ENCODE results near the gene OPHN1.
"Not testable (repeated sequence)": the region's sequence is repeated elsewhere in the genome, so short reads cannot be mapped to it uniquely, and the experiment has no call there.

The OPHN1 gene

GRCh38 chrX:68420559-68420958, 12.7 kb downstream of the OPHN1 start:
- DNase-seq: no peak

GRCh38 chrX:68419975-68420374, 13.3 kb downstream of the OPHN1 start:
- DNase-seq: no peak

- DNase-seq: no peak
Observed at GRCh38 chrX:68417651-68418050, 15.6 kb downstream of the OPHN1 start.

- DNase-seq: no peak
Observed at GRCh38 chrX:68416592-68416991, 16.7 kb downstream of the OPHN1 start.

- DNase-seq: peak; percentile 46
Observed at GRCh38 chrX:68415316-68415715, 18.0 kb downstream of the OPHN1 start.

- DNase-seq: no peak
Observed at GRCh38 chrX:68413254-68413653, 20.0 kb downstream of the OPHN1 start.

GRCh38 chrX:68411729-68412128, 21.6 kb downstream of the OPHN1 start:
- no peak for DNase-seq

- peak; percentile 3 for DNase-seq
Observed at GRCh38 chrX:68409194-68409593, 24.1 kb downstream of the OPHN1 start.

GRCh38 chrX:68403522-68403921, 29.8 kb downstream of the OPHN1 start:
- DNase-seq: no peak

- DNase-seq: no peak
Observed at GRCh38 chrX:68403038-68403437, 30.3 kb downstream of the OPHN1 start.

GRCh38 chrX:68402094-68402493, 31.2 kb downstream of the OPHN1 start:
- no peak for DNase-seq

GRCh38 chrX:68398291-68398690, 35.0 kb downstream of the OPHN1 start:
- DNase-seq: no peak

- no peak for DNase-seq
Observed at GRCh38 chrX:68396953-68397352, 36.3 kb downstream of the OPHN1 start.

GRCh38 chrX:68389419-68389960, 43.8 kb downstream of the OPHN1 start:
- not testable (repeated sequence) for DNase-seq

- DNase-seq: no peak
Observed at GRCh38 chrX:68387776-68388175, 45.5 kb downstream of the OPHN1 start.

GRCh38 chrX:68383540-68383939, 49.8 kb downstream of the OPHN1 start:
- no peak for DNase-seq

- not testable (repeated sequence) for DNase-seq
Observed at GRCh38 chrX:68377579-68377978, 55.7 kb downstream of the OPHN1 start.

- DNase-seq: no peak
Observed at GRCh38 chrX:68376373-68376772, 56.9 kb downstream of the OPHN1 start.

GRCh38 chrX:68375803-68376202, 57.5 kb downstream of the OPHN1 start:
- DNase-seq: no peak

GRCh38 chrX:68372665-68373064, 60.6 kb downstream of the OPHN1 start:
- peak; percentile 11 for DNase-seq

GRCh38 chrX:68369559-68369958, 63.7 kb downstream of the OPHN1 start:
- DNase-seq: no peak

- DNase-seq: no peak
Observed at GRCh38 chrX:68365341-68365740, 68.0 kb downstream of the OPHN1 start.

- DNase-seq: no peak
Observed at GRCh38 chrX:68363984-68364383, 69.3 kb downstream of the OPHN1 start.

GRCh38 chrX:68358679-68359078, 74.6 kb downstream of the OPHN1 start:
- no peak for DNase-seq

- DNase-seq: no peak
Observed at GRCh38 chrX:68355629-68355920, 77.7 kb downstream of the OPHN1 start.

Measured in hematopoietic multipotent progenitor cell treated with erythropoietin and hydrocortisone succinate and interleukin-3 and kit ligand, for 6 days (in vitro differentiated cells).